Measurements from ENCODE around the gene EDN2.
A peak's percentile ranks its signal among the peaks of the same experiment; 100 is the strongest.

Gene EDN2

GRCh38 chr1:41437011-41437355, 47.5 kb downstream of the EDN2 start:
- DNase-seq (ENCODE audit: low spot score): no peak

- no peak for DNase-seq (ENCODE audit: low spot score)
These were observed 48.0 kb downstream of the EDN2 start for GRCh38 chr1:41436281-41437010.

- no peak for DNase-seq (ENCODE audit: low spot score)
These were observed 48.8 kb downstream of the EDN2 start for GRCh38 chr1:41435570-41436178.

GRCh38 chr1:41434748-41435449, 49.6 kb downstream of the EDN2 start:
- no peak for DNase-seq (ENCODE audit: low spot score)

DNA sequence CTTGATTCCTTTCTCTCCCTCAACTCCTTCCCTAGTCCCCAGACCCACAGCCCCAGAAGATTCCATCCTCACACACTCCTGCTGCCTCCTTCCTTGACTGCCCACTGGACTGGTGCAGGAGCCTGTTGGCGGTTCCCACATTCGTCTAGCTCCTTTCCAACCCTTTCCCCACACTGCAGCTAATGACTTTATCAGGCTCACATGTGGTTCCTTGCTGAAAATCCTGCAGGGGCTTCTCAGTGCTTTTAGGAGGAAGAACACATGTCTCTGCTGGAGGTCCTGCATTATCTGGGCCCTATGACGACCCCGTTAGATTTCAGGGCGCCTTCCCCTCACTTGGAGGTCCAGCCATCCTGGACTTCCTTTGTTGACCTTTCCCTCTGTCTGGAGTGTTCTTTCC, 50.2 kb downstream of the EDN2 start:
- DNase-seq (ENCODE audit: low spot score): no peak

DNA sequence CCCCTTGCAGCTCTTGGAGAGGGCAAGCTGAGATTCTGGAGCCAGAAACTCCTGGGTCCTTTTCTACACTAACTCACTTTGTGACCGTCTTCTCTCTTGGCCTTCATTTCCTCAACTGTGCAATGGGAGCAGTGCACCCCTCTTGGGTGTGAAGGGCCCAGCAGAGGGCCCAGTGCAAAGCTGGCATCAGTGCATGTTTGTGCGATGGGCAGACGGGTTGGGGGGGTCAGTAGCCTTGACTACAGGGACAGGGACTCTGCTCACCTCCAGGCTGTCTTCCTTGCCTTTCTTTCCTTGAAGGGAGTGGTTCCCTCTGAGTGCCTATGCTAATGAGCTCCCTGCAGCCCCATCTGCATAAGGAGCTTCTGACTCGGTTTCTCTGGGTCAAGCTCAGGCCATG, 51.0 kb downstream of the EDN2 start:
- no peak for DNase-seq (ENCODE audit: low spot score)

- peak; percentile 55 for DNase-seq (ENCODE audit: low spot score)
These were observed 51.8 kb downstream of the EDN2 start for GRCh38 chr1:41432481-41433280.

DNA sequence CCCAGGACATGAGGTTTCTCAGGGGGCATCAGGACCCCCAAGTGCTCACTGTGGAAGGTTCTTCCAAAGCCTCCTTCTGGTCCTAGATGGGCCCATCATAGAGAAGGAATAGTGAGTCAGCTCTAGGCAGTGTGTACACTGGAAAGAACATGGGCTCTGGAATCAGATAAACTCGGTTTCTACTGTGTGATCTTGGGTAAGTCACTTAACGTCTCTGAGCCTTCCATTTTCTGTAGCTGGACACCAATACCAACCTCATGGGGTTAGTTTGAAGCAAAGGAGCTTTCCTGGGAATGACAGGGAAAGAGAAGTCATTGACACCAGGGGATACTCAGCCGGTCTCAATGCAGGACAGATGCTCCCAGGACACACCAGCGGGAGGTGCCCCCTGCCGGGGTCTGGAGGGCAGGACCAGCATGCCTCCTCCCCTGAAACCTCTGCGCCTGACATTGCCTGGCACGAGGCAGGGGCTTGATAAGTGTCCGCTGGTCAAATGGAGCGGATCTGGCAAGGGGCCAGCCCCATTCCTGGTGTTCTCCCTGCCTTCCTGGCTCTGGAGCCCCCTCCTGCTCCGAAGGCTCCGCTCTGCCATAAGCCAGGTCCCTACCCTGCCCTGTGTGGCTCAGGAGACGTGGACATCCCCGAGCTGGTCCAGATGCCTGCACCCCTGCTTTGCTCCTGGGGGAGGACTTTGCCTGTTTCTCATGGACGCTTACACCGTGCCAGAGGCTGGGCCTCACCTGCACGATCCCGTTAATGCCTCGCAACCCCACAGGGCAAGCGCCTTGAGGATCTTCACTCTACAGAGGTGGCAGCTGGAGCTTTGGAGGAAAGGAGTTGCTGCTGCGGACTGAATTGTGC, 52.8 kb downstream of the EDN2 start:
- no peak for DNase-seq (ENCODE audit: low spot score)

DNA sequence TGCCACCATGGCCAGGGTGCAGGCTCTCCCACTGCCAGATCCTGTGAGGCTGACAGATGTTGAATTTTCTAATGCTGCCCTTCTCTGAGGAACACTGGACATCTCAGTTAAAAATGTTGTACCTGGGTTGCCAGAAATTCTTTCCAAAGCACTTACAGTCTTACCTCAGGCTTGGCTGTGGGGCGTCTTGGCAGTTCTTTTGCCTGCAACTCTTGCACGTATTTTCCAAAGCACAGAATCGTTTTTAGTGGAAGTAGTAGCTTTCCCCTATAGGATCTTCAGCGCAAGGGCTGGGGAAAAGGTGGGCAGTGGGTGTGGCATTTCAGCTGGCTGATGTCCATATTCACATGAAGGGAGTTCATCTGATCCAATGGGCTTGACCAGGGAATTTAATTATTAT, 53.9 kb downstream of the EDN2 start:
- DNase-seq (ENCODE audit: low spot score): no peak

- no peak for DNase-seq (ENCODE audit: low spot score)
These were observed 54.4 kb downstream of the EDN2 start for GRCh38 chr1:41430069-41430468.

DNA sequence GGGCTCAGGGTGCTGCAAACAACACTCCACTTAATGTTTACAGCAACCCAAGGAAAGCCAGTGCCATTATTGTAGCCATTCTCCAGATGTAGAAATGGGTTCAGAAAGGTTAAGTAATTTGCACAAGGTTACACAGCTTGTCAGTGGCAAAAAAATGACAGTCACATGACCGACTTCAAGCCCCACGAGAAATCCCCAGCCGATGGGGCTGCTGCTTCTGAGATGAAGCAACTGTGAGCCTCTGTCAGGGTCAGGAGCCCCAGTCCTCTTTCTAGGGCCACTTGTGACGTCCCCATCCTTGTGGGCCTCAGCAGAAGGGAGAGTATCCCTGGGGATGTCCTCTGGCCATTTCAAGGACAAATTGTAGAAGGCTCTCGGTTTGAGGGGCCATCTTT, 54.8 kb downstream of the EDN2 start:
- no peak for DNase-seq (ENCODE audit: low spot score)

All from CD4-positive, alpha-beta T cell treated with Interleukin-15 for 4 hours (primary cell).